GM15510 (cell line): ENCODE data around the gene PAX2.

Experiments used
- POLR2A ChIP-seq: IDR thresholded peaks from 3 replicates; pipeline ENCODE4 v1.6.1; 2011; ENCODE audit warnings: borderline replicate concordance; ENCODE audit not compliant: insufficient read length; ENCODE audit errors: extremely low read depth

PAX2 gene

DNA sequence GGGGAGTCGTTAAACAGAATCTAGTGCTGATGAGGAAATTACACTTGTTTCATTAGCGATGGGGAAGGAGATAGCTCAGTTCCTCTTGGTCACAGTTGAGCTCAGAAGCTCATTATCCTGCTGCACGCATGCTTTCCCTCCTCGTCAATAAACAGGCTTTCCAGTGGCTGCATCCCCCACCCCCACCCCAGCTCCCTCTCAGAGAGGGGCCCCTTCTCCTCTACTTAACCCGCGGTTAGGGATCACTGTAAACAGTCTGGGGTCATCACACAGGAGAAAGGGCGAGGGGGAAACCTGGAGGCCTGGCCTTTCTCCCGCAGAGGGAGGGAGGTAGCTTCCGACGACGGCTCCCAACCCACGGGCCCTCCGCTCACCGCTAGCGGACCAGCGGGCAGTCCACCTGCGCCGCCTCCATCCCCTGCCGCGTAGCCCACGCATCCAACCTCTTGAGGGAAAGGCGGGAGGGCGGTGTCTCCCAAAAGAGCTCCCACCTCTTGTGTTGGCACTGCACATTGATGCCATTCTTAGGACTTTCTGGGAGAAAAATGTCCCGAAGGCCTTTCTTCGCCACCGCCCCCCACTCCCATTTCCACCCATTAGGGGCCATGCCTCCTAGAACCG is 80.8 kb downstream of the PAX2 start:
- TF ChIP-seq POLR2A, result no peak

DNA sequence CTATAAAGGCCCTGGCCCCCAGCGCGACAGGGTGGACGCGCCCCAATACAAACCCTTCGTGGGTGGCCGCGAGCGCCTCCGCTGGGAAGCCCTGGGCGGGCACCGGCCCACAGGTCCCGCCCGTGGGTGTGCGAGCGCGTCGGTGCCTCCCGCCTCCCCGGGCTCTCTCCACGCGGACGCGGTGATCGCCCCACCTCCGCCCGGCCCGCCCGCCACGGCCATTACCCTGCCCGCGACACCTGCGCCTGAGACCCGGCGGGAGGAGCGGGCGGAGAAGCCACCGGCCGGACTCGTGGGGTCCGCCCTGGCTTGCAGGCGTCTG is 81.2 kb downstream of the PAX2 start:
- TF ChIP-seq POLR2A, result no peak

DNA sequence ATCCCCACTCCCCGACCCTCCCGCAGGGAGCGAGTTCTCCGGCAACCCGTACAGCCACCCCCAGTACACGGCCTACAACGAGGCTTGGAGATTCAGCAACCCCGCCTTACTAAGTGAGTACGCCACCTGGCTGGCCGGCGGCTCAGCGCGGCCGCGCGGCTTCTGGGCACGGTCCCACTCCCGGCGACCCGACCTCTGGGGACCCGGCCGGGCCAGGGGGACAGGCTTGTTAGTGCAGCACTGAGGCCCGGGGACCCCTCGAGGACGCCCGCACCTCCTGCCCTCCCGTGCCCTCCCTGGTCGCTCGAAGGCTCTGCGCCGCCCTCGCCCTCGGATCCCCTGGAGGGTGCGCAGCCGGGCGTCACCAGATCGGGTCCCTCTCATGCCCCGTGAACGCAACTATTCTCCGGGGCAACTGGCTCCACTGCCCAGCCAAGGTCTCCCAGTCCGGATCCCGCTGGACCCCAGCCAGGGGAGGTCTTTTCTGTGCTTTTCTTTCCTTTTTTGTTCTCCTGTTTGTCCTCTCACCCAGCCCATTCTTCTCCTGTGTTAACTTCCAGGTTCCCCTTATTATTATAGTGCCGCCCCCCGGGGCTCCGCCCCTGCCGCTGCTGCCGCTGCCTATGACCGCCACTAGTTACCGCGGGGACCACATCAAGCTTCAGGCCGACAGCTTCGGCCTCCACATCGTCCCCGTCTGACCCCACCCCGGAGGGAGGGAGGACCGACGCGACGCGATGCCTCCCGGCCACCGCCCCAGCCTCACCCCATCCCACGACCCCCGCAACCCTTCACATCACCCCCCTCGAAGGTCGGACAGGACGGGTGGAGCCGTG is 81.8 kb downstream of the PAX2 start:
- no peak for TF ChIP-seq POLR2A

DNA sequence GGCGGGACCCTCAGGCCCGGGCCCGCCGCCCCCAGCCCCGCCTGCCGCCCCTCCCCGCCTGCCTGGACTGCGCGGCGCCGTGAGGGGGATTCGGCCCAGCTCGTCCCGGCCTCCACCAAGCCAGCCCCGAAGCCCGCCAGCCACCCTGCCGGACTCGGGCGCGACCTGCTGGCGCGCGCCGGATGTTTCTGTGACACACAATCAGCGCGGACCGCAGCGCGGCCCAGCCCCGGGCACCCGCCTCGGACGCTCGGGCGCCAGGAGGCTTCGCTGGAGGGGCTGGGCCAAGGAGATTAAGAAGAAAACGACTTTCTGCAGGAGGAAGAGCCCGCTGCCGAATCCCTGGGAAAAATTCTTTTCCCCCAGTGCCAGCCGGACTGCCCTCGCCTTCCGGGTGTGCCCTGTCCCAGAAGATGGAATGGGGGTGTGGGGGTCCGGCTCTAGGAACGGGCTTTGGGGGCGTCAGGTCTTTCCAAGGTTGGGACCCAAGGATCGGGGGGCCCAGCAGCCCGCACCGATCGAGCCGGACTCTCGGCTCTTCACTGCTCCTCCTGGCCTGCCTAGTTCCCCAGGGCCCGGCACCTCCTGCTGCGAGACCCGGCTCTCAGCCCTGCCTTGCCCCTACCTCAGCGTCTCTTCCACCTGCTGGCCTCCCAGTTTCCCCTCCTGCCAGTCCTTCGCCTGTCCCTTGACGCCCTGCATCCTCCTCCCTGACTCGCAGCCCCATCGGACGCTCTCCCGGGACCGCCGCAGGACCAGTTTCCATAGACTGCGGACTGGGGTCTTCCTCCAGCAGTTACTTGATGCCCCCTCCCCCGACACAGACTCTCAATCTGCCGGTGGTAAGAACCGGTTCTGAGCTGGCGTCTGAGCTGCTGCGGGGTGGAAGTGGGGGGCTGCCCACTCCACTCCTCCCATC is 82.7 kb downstream of the PAX2 start:
- TF ChIP-seq POLR2A, result no peak

DNA sequence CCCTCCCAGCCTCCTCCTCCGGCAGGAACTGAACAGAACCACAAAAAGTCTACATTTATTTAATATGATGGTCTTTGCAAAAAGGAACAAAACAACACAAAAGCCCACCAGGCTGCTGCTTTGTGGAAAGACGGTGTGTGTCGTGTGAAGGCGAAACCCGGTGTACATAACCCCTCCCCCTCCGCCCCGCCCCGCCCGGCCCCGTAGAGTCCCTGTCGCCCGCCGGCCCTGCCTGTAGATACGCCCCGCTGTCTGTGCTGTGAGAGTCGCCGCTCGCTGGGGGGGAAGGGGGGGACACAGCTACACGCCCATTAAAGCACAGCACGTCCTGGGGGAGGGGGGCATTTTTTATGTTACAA is 83.3 kb downstream of the PAX2 start:
- TF ChIP-seq POLR2A, result no peak

DNA sequence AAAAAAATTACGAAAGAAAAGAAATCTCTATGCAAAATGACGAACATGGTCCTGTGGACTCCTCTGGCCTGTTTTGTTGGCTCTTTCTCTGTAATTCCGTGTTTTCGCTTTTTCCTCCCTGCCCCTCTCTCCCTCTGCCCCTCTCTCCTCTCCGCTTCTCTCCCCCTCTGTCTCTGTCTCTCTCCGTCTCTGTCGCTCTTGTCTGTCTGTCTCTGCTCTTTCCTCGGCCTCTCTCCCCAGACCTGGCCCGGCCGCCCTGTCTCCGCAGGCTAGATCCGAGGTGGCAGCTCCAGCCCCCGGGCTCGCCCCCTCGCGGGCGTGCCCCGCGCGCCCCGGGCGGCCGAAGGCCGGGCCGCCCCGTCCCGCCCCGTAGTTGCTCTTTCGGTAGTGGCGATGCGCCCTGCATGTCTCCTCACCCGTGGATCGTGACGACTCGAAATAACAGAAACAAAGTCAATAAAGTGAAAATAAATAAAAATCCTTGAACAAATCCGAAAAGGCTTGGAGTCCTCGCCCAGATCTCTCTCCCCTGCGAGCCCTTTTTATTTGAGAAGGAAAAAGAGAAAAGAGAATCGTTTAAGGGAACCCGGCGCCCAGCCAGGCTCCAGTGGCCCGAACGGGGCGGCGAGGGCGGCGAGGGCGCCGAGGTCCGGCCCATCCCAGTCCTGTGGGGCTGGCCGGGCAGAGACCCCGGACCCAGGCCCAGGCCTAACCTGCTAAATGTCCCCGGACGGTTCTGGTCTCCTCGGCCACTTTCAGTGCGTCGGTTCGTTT is 83.9 kb downstream of the PAX2 start:
- TF ChIP-seq POLR2A, result no peak

DNA sequence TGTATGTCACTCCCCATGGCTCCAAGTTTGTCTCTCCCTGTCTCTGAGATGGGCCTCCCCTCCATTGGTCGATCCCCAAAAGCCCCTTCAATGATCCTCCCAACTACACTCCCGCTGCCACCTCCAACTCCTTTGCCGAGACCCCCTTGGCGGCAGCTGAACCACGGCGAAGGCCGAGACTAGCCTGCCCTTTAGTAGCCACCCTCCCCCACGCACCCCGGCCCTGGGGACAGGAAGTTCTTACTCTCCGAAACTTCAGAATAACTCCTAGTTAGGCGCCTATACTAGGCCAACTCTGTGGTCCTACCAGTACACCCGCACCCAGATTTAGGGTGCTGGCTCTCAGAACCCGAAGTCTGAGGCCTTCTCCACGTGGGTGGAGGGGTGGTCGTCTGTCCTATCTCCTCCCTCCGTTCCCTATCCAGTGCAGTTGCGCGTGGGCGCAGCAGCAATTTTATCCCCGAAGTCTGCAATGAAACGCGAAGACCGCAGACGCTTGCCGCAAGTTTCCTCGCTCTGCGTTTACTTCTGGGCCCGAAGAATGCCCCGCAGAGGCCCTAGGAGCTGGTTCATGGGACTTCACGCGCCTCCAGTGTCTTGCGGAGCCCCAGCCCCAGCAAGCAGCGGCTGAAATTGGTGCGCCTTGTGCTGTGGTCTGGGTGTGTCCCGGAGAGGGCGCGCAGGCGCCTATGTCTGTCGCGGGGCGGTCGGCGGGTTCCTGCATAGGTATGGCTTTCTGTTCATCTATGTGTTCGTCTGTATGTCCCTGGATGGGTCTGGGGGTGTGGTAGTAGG is 84.7 kb downstream of the PAX2 start:
- TF ChIP-seq POLR2A, result no peak

DNA sequence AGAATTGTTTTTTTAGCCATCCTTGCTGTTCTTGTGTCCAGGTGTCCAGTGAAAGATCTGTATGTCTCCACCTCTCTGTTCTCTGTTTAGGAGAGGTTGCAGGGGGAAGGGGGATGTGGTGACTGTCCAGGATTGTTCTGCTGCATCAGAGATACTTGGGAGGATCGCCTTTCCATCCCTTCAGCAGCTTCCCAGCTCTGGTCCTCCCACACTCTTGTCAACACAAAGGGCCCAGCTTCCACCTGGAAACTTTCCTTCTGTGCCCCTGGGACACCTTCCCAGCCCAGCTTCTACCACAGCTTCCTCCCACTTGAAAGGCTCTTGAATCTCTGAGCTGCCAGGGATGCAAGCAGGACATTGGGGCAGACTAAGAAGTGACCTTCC is 85.3 kb downstream of the PAX2 start:
- no peak for TF ChIP-seq POLR2A

DNA sequence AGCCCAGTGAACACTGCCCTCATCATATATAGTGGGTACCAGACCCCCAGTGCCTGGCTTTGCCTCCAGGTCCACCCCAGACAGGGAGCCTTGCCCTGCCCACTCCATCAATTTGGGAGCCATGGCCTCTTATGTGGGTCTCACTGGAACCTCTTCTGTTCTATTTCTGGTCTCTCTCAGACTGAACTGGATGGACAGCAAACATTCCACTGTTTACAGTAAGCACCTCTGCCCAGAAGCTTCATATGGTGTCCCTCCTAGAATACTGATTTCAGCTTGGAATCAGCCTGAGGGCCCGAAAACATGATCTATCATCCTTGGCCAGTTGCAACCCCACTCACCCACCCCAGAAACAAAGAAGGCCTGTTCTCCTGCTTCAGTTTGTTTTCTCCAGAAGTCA is 86.4 kb downstream of the PAX2 start:
- TF ChIP-seq POLR2A, result no peak

DNA sequence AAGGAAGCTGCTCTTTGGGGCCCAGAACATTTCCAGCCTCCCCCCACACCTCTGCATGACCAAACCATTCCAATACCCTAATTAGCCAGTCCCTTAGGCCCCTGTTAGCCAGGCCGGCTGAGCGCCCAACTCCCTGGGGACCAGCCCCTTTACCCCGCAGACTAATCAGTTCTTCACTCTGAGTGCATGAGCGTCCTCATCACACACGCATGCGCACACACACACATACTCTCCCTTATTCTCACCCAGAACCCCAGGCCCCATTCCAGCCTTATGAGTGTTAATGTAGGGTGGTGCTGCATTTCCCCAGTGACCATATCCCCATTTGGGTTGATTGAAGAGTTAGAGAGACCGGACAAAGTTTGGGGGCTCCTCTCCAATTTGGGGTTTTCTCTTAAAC is 90.4 kb downstream of the PAX2 start:
- no peak for TF ChIP-seq POLR2A

DNA sequence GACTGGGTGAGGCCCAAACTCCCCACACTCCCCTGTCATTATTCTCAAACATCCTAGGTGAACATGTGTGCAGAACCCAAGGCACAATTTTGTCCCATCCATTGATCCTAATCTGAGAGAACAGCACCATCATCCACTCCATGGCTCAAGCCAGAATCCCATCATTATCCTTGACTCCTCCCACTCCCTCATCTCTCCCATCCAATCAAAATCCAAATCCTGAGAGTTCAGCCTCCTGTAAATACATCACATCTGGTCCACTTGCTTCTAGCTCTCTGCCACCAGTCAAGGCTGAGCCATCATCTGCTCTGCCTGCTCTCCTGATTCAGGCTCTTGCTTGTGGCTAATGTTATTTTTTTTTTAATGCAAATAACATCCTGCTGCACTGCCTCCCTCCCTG is 91.5 kb downstream of the PAX2 start:
- no peak for TF ChIP-seq POLR2A

DNA sequence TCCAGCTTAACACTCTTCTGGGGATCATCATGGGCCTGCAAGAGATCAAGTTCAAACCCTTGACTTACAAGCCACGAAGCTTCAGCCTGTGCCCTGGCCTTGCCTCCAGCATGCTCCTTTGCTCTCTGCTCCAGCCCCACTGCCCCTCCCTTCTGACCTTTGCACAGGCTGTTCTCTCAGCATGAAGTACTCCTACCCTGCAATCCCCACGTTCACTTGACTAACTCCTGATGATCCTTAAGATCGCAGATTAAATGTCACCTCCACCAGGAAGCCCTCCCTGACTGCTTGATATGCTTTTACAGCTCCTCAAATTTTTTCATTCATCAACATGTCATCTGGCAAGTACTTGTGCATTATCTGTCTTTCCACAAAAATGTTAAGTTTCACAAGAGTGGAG is 91.9 kb downstream of the PAX2 start:
- TF ChIP-seq POLR2A, result no peak

DNA sequence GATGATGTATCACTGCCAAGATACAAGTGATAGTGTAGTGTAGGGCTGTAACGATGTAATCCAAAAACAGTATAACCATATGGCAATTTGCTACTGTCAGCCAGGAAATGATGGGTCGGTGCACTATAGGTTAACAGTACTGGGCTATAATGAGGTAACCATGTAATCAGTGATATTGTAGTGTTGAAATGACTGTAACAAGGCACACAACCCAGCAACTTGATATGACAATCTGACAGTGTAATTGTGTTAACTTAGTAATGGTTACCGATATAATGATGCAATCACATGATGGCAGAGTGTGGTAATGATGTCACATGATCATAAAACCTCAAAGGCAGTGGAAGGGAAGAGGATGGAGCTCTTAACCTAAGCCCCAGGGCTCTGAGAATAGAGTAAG is 93.6 kb downstream of the PAX2 start:
- TF ChIP-seq POLR2A, result no peak

DNA sequence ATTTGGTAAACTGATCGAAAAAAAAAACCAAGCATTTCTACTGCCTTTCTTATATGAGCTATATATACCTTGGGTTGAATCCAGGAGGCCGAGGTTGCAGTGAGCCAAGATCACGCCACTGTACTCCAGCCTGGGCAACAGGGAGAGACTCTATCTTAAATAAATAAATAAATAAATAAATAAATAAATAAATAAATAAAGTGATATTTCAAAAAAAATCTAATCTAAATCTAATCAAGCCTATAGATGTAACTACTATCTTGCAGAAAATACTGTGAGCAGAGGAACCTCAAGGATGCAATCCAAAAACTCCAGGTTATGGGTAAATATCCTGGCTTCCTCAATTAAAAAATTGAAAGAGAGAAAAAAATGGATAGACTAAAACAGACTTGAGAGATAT is 96.1 kb downstream of the PAX2 start:
- TF ChIP-seq POLR2A, result no peak
